Dendritic cell treated with granulocyte-macrophage colony-stimulating factor and Interleukin-4, amounts not matched to agents 40 ng/mL and 50 ng/mL, for 4 days (primary cell): ENCODE measurements around the gene SPANXD.
"Not testable (repeated sequence)": the region's sequence is repeated elsewhere in the genome, so short reads cannot be mapped to it uniquely, and the experiment has no call there.

Experiments used
- H3K27ac Mint-ChIP-seq: one replicate; pipeline ENCODE4 v1.8.0; 2022; ENCODE audit warnings: mild to moderate bottlenecking, mixed read lengths
- H3K27me3 Mint-ChIP-seq: one replicate; pipeline ENCODE4 v1.8.0; 2022; ENCODE audit warnings: mild to moderate bottlenecking, mixed read lengths
- H3K36me3 Mint-ChIP-seq: one replicate; pipeline ENCODE4 v1.8.0; 2022; ENCODE audit warnings: low read depth, mixed read lengths
- H3K4me1 Mint-ChIP-seq: one replicate; pipeline ENCODE4 v1.8.0; 2022; ENCODE audit warnings: low read depth, mixed read lengths
- H3K4me3 Mint-ChIP-seq: one replicate; pipeline ENCODE4 v1.8.0; 2022; ENCODE audit warnings: mild to moderate bottlenecking, moderate library complexity, mixed read lengths
- H3K9me3 Mint-ChIP-seq: one replicate; pipeline ENCODE4 v1.8.0; 2022; ENCODE audit warnings: mixed read lengths
- intact Hi-C: fragments of 100-400 bp; cut with micrococcal nuclease; formaldehyde crosslinking; loops from one replicate; pipeline ENCODE4 v1.15.0; 2022

The SPANXD gene, protein sequence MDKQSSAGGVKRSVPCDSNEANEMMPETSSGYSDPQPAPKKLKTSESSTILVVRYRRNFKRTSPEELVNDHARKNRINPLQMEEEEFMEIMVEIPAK

DNA sequence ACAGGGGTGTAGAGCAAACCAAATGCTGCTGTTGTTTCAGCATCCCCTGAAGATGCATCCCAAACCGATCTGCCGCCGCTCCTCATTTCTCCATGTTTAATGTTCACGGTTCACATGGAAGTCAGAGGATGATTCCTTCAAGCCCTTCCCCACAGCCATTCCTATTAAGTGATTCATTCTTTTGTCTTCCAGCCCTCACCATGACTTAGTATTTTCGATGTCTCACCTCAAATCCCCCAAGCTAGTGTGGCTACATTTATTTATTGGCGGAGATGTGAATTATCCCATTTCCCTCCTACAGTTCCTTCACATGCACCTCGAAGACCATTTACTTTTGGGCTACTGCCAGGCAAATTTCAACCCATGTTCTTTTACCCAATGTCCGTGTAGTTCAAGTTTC is at the start of gene SPANXD:
SPANXD (minus strand) TSS at position 101 of the 400 bp plus-strand sequence. CDS start 334 bp downstream, outside the sequence.
- H3K27me3 Mint-ChIP-seq, H3K4me3 Mint-ChIP-seq, H3K27ac Mint-ChIP-seq, H3K36me3 Mint-ChIP-seq, H3K9me3 Mint-ChIP-seq, H3K4me1 Mint-ChIP-seq, intact Hi-C loops: not testable (repeated sequence)

DNA sequence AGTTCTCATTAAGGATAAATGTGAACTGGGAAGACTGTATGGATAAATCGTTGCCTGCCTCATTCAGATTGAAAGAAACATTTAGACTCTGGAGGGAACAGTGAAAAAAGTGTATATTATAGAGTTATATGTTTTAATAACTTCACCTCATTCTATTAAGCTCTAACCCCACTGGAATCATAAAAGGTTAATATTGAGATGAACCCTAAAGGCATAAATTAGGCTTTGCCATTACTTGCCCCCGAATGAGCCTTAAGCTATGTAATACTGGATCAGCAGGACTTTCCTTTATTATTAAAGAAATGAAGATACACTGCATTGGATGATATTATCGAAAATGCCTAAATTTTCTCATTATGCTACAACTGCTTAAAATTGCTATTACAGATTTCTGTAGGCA is 44.1 kb upstream of the SPANXD start:
- H3K9me3 Mint-ChIP-seq, result no peaks in the 10 kb centered on the region
- no peaks in the 10 kb centered on the region for H3K4me1 Mint-ChIP-seq
- no peaks in the 10 kb centered on the region for H3K27me3 Mint-ChIP-seq
- H3K36me3 Mint-ChIP-seq, result no peaks in the 10 kb centered on the region
- intact Hi-C loops, result no loop called here
- H3K4me3 Mint-ChIP-seq, result no peak overlapping the region
- no peak overlapping the region for H3K27ac Mint-ChIP-seq

DNA sequence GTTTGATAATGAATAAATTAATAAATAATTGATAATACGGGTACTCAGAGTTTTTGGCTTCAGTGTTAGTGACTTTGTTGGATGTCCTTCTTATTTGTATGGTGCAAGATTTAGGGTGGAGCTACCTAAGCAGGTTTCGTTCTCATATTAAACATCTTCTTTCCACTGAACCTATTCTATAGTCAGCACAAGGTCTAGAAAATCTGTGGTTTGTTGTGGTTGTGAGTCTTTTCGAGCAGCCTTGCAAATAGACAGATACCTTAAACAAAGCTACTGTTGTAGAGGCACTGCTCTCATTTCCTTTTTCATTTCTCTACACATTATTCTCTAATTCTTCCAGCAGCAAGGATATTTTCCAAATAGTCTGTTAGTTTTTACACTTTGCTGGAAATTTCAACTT is 38.1 kb upstream of the SPANXD start:
- intact Hi-C loops, result no loop called here

DNA sequence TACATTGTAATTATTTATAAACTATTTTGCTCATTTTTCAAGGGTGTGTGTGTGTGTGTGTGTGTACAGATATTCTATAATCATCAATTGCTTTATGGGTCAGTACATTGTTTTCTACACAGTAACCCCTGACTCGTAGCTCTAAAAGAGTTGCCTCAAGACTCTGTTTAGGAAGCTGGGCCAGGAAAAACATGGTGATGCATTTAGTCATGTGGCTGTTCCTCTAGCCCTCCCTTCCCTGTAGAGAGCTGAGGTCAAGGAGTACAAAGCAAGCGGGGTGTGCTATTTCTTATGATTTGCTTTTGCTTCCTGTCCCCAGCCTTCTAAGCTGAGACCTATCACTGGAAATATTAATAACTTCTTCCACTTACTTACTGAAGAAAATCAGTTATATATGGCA is 34.8 kb upstream of the SPANXD start:
- H3K27me3 Mint-ChIP-seq, result no peaks in the 10 kb centered on the region
- no peak overlapping the region for H3K27ac Mint-ChIP-seq
- intact Hi-C loops, result no loop called here
- H3K4me3 Mint-ChIP-seq, result no peak overlapping the region
- no peaks in the 10 kb centered on the region for H3K9me3 Mint-ChIP-seq
- no peaks in the 10 kb centered on the region for H3K36me3 Mint-ChIP-seq
- H3K4me1 Mint-ChIP-seq, result no peaks in the 10 kb centered on the region

More for the DNA sequence above, 38.1 kb upstream of the SPANXD start:
- H3K9me3 Mint-ChIP-seq, result no peaks in the 10 kb centered on the region
- no peak overlapping the region for H3K27ac Mint-ChIP-seq
- H3K4me3 Mint-ChIP-seq, result no peak overlapping the region
- no peaks in the 10 kb centered on the region for H3K27me3 Mint-ChIP-seq
- no peaks in the 10 kb centered on the region for H3K4me1 Mint-ChIP-seq
- no peaks in the 10 kb centered on the region for H3K36me3 Mint-ChIP-seq

DNA sequence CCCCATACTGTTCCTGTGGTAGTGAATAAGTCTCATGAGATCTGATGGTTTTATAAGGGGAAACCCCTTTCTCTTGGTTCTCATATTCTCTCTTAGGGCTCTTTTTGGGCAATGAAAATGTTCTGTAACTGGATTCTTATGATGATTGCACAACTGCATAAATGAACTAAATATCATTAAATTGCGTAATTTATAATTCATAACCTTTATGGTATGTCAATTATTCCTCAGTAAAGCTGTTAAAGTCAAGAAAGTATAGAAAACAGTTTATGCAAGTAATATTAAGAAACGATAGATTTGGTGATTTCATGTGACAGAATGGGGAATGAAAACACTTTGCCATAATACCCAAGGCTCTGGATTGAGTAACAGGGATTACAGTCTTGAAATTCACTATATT is 33.5 kb upstream of the SPANXD start:
- intact Hi-C loops, result no loop called here
- Mint-ChIP-seq H3K9me3 (no peaks in the 10 kb centered on the region), H3K27ac (no peak overlapping the region), H3K4me3 (no peak overlapping the region), H3K27me3 (no peaks in the 10 kb centered on the region), H3K36me3 (no peaks in the 10 kb centered on the region), H3K4me1 (no peaks in the 10 kb centered on the region)

DNA sequence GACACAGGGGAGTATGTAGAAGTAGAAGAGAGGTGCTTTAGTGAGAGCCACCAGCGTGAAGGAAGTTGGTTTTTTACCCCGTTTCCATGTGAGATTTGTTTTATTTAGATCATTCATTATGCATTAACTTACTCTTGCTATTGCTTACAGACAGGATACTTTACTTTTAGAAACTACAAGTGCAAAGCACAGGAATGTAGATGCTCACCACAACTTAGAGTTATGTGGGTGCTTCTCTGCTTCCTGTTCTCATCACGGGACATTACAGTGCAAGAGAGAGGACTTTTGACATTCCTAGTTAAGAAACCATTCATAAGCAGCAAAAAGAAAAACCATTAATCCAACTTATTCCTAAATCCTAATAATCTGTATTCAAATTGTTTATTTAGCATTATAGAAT is 25.6 kb upstream of the SPANXD start:
- Mint-ChIP-seq H3K9me3 (no peaks in the 10 kb centered on the region), H3K4me1 (no peaks in the 10 kb centered on the region), H3K36me3 (no peaks in the 10 kb centered on the region), H3K27me3 (no peaks in the 10 kb centered on the region), H3K27ac (no peak overlapping the region), H3K4me3 (no peak overlapping the region)
- intact Hi-C loops, result no loop called here

DNA sequence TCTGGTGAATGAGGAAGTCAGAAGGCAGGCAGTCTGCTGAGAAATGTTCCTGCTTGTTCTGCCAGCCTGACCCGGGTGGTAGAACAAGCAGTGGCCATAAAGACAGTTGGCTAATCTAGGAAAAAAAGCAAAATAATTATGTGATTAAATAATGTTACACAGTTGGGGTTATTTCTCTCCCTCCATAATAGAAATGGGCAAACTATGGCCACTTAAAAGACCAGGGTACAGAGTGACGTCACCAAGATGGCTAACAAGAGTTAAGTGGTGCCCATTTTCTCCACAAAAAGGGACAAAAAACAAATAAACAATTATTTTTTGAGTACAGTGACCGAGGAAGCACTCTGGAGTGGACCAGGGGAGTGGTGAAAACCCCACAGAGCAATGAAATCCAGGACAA is 16.1 kb upstream of the SPANXD start:
- no peaks in the 10 kb centered on the region for H3K27me3 Mint-ChIP-seq
- no peak overlapping the region for H3K4me3 Mint-ChIP-seq
- intact Hi-C loops, result no loop called here
- no peaks in the 10 kb centered on the region for H3K36me3 Mint-ChIP-seq
- H3K27ac Mint-ChIP-seq, result no peak overlapping the region
- no peaks in the 10 kb centered on the region for H3K9me3 Mint-ChIP-seq
- H3K4me1 Mint-ChIP-seq, result no peaks in the 10 kb centered on the region

DNA sequence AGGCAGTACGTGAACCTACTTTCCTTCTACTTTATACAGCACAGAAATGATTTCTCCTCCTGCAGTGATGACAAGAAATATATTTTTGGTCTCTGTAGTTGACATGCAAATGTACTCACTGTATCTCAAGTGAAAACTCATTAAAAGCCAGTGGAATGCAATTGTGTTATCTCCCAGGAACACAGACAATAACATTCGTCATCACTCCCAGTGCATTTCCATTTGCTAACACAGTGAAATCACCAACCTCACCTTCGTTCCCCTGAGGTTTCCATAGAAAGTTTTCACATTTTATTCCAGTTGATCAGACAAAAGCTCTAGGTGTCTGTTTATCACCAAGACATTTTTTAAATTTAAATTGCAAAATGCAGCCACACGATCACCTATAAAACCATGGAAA is 2.5 kb upstream of the SPANXD start:
- no peaks in the 10 kb centered on the region for H3K36me3 Mint-ChIP-seq
- no peak overlapping the region for H3K27ac Mint-ChIP-seq
- H3K4me3 Mint-ChIP-seq, result no peak overlapping the region
- no peaks in the 10 kb centered on the region for H3K27me3 Mint-ChIP-seq
- intact Hi-C loops, result no loop called here
- H3K4me1 Mint-ChIP-seq, result no peaks in the 10 kb centered on the region
- peaks cover 9% of the 10 kb centered on the region for H3K9me3 Mint-ChIP-seq

DNA sequence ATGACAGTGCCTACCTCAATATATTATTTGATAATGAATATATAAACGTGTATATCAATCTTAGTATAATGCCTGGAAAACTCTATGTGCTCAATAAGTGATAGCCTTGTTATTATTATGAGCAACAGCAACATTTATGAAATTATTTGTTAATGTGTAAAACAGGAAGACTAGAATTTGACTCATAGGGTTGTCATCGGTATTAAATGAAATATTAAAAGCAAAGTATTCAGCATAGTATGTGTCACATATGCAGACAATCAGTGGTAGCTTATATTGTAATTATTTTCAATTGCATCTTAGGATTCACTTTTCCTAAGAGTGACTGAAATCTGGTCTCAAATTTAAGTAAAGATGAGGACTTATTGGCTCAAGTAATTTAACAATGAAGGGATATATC is 24.6 kb downstream of the SPANXD start:
- intact Hi-C loops, result no loop called here
- no peak overlapping the region for H3K4me3 Mint-ChIP-seq
- no peaks in the 10 kb centered on the region for H3K27me3 Mint-ChIP-seq
- H3K9me3 Mint-ChIP-seq, result no peaks in the 10 kb centered on the region
- no peaks in the 10 kb centered on the region for H3K36me3 Mint-ChIP-seq
- no peaks in the 10 kb centered on the region for H3K4me1 Mint-ChIP-seq
- H3K27ac Mint-ChIP-seq, result no peak overlapping the region

DNA sequence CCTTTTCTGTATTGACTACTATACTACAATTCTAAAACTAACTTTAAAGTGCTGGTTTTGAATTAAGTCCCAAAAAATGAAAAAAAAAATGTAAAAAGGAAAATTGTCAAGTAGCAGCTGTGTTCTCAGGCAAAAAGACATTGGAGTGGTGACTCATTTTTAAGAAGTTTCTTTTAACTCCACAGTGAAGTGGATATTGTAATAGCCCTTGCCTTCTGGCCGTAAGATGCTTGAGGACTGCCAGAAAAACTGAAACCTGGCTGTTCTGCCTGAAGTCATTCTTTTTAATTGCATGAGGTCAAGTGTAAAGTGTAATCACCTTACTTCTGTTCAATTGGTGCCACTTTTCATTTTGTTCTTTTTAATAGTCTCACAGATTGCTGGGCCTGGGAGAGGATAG is 28.9 kb downstream of the SPANXD start:
- H3K4me1 Mint-ChIP-seq, result no peaks in the 10 kb centered on the region
- no peak overlapping the region for H3K4me3 Mint-ChIP-seq
- H3K27ac Mint-ChIP-seq, result no peak overlapping the region
- intact Hi-C loops, result no loop called here
- H3K36me3 Mint-ChIP-seq, result no peaks in the 10 kb centered on the region
- H3K9me3 Mint-ChIP-seq, result no peaks in the 10 kb centered on the region
- no peaks in the 10 kb centered on the region for H3K27me3 Mint-ChIP-seq

DNA sequence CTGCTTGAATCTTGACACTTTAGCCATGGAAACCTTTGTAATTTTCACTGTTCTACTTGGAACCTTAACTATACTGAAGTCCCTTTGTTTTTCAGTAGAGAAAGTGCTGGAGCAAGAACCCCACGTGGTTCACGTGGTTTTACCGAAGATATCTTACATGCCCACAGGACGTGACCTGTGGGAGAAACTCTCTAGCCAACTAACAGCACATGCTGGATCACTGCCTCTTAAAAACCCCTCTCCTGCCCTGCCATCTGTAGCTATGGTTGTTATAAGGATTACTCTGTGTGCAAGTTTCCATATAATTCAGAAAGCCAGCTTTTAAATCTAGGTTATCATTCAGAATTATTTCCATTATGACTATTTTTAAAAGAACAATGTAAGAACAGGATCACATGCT is 30.2 kb downstream of the SPANXD start:
- no peaks in the 10 kb centered on the region for H3K4me1 Mint-ChIP-seq

DNA sequence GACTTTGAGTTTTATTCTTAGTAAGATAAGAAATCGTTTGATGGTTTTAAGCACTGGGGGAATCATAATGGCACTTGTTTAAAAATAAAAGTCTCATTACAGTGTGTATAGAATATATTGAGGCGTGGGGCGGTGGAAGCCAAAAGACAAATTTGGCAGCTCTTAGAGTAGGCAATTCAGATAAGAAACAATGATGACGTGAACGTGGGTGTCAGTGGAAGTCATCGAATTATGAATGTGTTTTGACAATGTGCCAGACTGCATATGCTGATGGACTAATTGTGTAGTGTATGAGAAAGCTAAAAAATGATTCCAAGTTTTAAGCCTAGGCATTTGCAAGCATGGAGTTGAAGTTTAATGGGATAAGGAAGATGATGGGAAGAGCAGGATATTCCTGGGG is 35.8 kb downstream of the SPANXD start:
- Mint-ChIP-seq H3K27ac (no peak overlapping the region), H3K4me3 (no peak overlapping the region), H3K36me3 (no peaks in the 10 kb centered on the region), H3K9me3 (no peaks in the 10 kb centered on the region), H3K4me1 (no peaks in the 10 kb centered on the region), H3K27me3 (no peaks in the 10 kb centered on the region)
- intact Hi-C loops, result no loop called here

More for the DNA sequence above, 30.2 kb downstream of the SPANXD start:
- H3K27me3 Mint-ChIP-seq, result no peaks in the 10 kb centered on the region
- no peaks in the 10 kb centered on the region for H3K9me3 Mint-ChIP-seq
- intact Hi-C loops, result no loop called here
- no peaks in the 10 kb centered on the region for H3K36me3 Mint-ChIP-seq
- no peak overlapping the region for H3K4me3 Mint-ChIP-seq
- no peak overlapping the region for H3K27ac Mint-ChIP-seq

DNA sequence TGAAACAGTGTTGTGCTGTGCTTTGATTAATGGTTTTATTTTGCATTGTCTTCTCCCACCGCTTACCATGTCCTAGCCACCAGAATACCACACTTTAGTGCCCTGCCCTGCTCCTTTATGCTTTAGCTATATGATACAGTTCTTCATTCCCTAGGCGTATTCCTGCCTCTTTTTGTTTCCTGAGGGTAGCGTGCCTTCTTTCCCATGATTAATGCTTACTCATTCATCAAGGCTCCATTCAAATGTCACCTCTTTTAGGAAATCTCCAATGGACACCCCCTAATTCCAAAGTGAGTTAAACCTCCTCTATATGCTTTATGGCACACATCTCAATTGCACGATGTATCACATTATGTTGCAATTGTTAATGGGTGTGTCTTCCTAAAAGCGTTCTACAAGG is 46.3 kb downstream of the SPANXD start:
- intact Hi-C loops, result no loop called here
- no peak overlapping the region for H3K4me3 Mint-ChIP-seq
- H3K36me3 Mint-ChIP-seq, result no peaks in the 10 kb centered on the region
- H3K4me1 Mint-ChIP-seq, result no peaks in the 10 kb centered on the region
- no peaks in the 10 kb centered on the region for H3K27me3 Mint-ChIP-seq
- no peaks in the 10 kb centered on the region for H3K9me3 Mint-ChIP-seq
- no peak overlapping the region for H3K27ac Mint-ChIP-seq
